Ishikawa (cell line): ENCODE measurements around the gene STAMBPL1.

ENCODE experiments used
- CEBPB ChIP-seq: IDR thresholded peaks from 2 replicates; pipeline ENCODE4 v1.6.1; 2012
- CREB1 ChIP-seq: IDR thresholded peaks from 2 replicates; pipeline ENCODE4 v1.6.1; 2012; ENCODE audit warnings: low read depth
- EGR1 ChIP-seq: IDR thresholded peaks from 2 replicates; pipeline ENCODE4 v1.6.1; 2012
- EP300 ChIP-seq: IDR thresholded peaks from 2 replicates; pipeline ENCODE4 v1.6.1; 2012; ENCODE audit warnings: borderline replicate concordance
- FOXM1 ChIP-seq: IDR thresholded peaks from 2 replicates; pipeline ENCODE4 v1.6.1; 2012; ENCODE audit warnings: low read depth, borderline replicate concordance
- NFIC ChIP-seq: IDR thresholded peaks from 2 replicates; pipeline ENCODE4 v1.6.1; 2012
- RAD21 ChIP-seq: IDR thresholded peaks from 2 replicates; pipeline ENCODE4 v1.6.1; 2012; ENCODE audit warnings: low read depth
- TAF1 ChIP-seq: IDR thresholded peaks from 2 replicates; pipeline ENCODE4 v1.6.1; 2012; ENCODE audit warnings: low read depth, mild to moderate bottlenecking
- TCF12 ChIP-seq: IDR thresholded peaks from 2 replicates; pipeline ENCODE4 v1.6.1; 2012; ENCODE audit warnings: low read depth
- TEAD4 ChIP-seq: IDR thresholded peaks from 2 replicates; pipeline ENCODE4 v1.6.1; 2012
- YY1 ChIP-seq: IDR thresholded peaks from 2 replicates; pipeline ENCODE4 v1.6.1; 2012; ENCODE audit warnings: low read depth
- ZBTB7A ChIP-seq: IDR thresholded peaks from 2 replicates; pipeline ENCODE4 v1.6.1; 2012; ENCODE audit warnings: low read depth
- TF ChIP-seq, protein P1 (sequence below): IDR thresholded peaks from 2 replicates; pipeline ENCODE4 v1.6.1; 2012
- TF ChIP-seq, protein P2 (sequence below): IDR thresholded peaks from 2 replicates; pipeline ENCODE4 v1.6.1; 2012
- TF ChIP-seq, protein P3 (sequence below): IDR thresholded peaks from 2 replicates; pipeline ENCODE4 v1.6.1; 2012; ENCODE audit warnings: low read depth, mild to moderate bottlenecking

The STAMBPL1 gene

DNA sequence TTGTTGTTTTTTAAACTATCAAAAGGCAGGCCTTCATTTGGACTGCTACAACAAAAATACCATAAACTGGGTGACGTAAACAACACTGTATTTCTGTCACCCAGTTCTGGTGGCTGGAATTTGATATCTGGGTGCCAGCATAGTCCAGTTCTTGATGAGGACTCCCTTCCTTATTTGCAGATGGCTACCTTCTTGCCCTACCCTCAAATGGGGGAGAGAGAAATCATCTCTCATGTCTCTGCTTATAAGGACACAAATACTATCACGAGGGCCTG, 47.3 kb downstream of the STAMBPL1 start:
- TF ChIP-seq TCF12, result no peak
- TF ChIP-seq, protein P1, sequence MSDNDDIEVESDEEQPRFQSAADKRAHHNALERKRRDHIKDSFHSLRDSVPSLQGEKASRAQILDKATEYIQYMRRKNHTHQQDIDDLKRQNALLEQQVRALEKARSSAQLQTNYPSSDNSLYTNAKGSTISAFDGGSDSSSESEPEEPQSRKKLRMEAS, result no peak
- no peak for TF ChIP-seq NFIC
- TF ChIP-seq ZBTB7A, result no peak
- no peak for TF ChIP-seq EP300
- TF ChIP-seq YY1, result no peak
- TF ChIP-seq CEBPB, result no peak
- no peak for TF ChIP-seq TEAD4
- TF ChIP-seq, protein P2, sequence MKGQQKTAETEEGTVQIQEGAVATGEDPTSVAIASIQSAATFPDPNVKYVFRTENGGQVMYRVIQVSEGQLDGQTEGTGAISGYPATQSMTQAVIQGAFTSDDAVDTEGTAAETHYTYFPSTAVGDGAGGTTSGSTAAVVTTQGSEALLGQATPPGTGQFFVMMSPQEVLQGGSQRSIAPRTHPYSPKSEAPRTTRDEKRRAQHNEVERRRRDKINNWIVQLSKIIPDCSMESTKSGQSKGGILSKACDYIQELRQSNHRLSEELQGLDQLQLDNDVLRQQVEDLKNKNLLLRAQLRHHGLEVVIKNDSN, result no peak
- no peak for TF ChIP-seq TAF1
- TF ChIP-seq FOXM1, result no peak

DNA sequence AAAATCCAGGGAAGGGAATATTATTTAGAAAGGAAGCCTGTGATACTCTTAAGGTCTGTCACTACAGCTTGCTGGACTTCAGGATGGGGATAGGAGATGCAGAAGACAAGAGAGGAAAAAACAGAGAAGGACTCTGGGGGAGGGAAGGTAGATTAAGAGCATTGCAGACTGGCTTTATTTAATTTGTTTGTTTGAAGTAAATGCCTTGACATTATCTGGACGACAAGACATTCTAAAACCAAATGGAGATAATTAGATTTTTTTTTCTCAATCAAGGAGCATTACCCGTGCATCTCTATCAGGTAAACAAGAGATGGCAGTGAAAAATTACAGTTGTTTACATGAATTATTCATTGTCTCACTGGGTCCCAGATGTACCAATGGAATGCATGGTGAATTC, 48.2 kb downstream of the STAMBPL1 start:
- no peak for TF ChIP-seq RAD21
- no peak for TF ChIP-seq CEBPB
- no peak for TF ChIP-seq TAF1
- TF ChIP-seq, protein P2, result no peak
- TF ChIP-seq TCF12, result no peak
- TF ChIP-seq, protein P3, sequence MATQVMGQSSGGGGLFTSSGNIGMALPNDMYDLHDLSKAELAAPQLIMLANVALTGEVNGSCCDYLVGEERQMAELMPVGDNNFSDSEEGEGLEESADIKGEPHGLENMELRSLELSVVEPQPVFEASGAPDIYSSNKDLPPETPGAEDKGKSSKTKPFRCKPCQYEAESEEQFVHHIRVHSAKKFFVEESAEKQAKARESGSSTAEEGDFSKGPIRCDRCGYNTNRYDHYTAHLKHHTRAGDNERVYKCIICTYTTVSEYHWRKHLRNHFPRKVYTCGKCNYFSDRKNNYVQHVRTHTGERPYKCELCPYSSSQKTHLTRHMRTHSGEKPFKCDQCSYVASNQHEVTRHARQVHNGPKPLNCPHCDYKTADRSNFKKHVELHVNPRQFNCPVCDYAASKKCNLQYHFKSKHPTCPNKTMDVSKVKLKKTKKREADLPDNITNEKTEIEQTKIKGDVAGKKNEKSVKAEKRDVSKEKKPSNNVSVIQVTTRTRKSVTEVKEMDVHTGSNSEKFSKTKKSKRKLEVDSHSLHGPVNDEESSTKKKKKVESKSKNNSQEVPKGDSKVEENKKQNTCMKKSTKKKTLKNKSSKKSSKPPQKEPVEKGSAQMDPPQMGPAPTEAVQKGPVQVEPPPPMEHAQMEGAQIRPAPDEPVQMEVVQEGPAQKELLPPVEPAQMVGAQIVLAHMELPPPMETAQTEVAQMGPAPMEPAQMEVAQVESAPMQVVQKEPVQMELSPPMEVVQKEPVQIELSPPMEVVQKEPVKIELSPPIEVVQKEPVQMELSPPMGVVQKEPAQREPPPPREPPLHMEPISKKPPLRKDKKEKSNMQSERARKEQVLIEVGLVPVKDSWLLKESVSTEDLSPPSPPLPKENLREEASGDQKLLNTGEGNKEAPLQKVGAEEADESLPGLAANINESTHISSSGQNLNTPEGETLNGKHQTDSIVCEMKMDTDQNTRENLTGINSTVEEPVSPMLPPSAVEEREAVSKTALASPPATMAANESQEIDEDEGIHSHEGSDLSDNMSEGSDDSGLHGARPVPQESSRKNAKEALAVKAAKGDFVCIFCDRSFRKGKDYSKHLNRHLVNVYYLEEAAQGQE, result no peak
- TF ChIP-seq, protein P1, result no peak
- TF ChIP-seq FOXM1, result no peak
- no peak for TF ChIP-seq EP300
- TF ChIP-seq TEAD4, result no peak
- no peak for TF ChIP-seq NFIC
- no peak for TF ChIP-seq ZBTB7A
- no peak for TF ChIP-seq YY1
- no peak for TF ChIP-seq CREB1
- no peak for TF ChIP-seq EGR1

DNA sequence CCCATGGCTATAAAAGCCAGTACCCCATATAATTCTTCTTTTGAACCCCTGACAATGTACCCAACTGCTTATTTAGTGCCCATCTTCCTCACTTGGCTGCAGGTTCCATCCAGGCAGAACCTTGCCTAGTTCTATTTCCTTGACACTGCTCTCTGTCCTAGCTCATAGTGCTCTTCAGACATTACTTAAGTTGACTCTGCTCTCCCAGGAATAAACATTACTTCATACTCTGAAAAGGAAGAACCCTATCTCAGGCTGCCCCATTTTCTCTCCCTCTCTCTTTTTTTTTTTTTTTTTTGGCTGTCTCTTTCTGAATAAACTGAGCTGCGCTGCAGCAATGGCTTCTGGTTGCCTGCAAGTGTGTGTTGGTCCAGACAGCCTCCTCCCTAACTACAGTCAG, 51.5 kb downstream of the STAMBPL1 start:
- no peak for TF ChIP-seq CREB1
- no peak for TF ChIP-seq RAD21
- no peak for TF ChIP-seq TCF12
- TF ChIP-seq FOXM1, result no peak
- no peak for TF ChIP-seq CEBPB
- no peak for TF ChIP-seq TEAD4
- TF ChIP-seq, protein P3, result no peak
- TF ChIP-seq EGR1, result no peak
- TF ChIP-seq EP300, result no peak
- no peak for TF ChIP-seq TAF1
- TF ChIP-seq, protein P2, result no peak
- TF ChIP-seq, protein P1, result no peak
- no peak for TF ChIP-seq YY1
- no peak for TF ChIP-seq NFIC
- no peak for TF ChIP-seq ZBTB7A

DNA sequence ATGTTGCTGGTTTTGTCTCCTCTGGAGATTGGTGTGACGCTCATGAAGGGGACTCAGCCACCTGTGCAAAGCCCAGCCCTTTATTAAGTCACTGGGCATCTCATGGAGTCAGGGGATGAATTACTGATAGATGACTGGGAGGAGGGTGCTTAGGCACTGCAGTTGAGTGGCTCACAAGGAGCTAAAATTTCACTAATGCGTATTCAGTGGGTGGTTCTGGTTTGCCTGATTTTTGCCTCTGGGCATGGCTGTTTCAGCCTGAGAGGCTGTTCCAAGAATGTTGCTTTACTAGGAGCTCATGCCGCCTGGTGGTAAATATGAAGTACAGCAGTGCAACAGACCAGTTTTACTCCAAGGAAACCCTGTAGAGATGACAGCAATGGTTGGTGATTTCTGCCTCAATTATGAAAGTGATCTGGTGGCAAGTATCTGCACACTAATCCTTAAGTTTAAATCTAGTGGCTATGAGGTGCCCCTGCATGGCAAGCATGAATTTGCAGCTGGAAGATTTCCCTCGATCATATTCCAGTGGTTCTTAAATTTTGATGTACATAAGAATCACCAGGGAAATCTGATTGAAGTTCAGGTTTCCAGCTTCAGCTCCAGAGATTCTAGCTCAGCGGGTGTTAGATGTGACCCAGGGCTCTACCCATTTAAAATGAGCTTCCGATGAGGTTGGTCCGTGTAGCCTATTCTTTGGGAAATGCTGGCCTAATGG, 52.7 kb downstream of the STAMBPL1 start:
- TF ChIP-seq, protein P2, result 0 out of 2 replicates have a peak, but pooled peaks have one; percentile 10
- no peak; the same call in 1 of the 2 replicates for TF ChIP-seq TAF1
- TF ChIP-seq, protein P1, result no peak
- peak; percentile 98 for TF ChIP-seq RAD21
- TF ChIP-seq EGR1, result no peak
- TF ChIP-seq FOXM1, result no peak
- TF ChIP-seq NFIC, result peak; percentile 57
- TF ChIP-seq YY1, result 0 out of 2 replicates have a peak, but pooled peaks have one; percentile 32
- TF ChIP-seq TEAD4, result peak; percentile 91

DNA sequence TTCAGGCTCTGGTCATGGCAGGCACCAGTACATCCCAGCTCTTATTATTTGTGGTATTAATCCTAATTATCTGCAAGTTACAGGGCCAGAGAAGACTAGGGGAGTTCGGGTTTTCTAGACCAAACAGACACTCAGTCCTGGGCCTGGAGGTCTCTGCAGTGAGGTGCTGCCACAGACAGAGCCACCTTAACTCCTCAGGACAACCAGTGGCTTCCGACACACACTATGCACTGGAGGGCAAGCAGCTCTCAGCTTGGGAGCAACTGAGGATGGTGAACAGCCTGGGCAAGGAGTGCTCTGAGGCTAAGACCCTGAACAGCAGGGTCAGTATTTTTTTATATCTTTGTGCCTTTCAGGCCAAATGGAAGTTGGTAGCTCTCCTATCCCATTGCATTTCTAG, 53.5 kb downstream of the STAMBPL1 start:
- no peak for TF ChIP-seq TEAD4
- TF ChIP-seq, protein P1, result no peak
- TF ChIP-seq CREB1, result no peak
